Activated T-cell treated with anti-CD3 and anti-CD28 coated beads for 4 hours (primary cell): Measurements from ENCODE around the gene DNMT3B.
"Not testable (repeated sequence)": the region's sequence is repeated elsewhere in the genome, so short reads cannot be mapped to it uniquely, and the experiment has no call there.

Experiments used
- DNase-seq: peaks from one replicate; pipeline ENCODE4 v3.0.0-alpha.2; 2020

Gene DNMT3B

GRCh38 chr20:32792316-32792715 lies 30.1 kb downstream of the DNMT3B start:
- DNase-seq: no peak

- no peak for DNase-seq
These were observed 30.7 kb downstream of the DNMT3B start for GRCh38 chr20:32792731-32793458.

GRCh38 chr20:32796383-32796948 lies 34.3 kb downstream of the DNMT3B start:
- no peak for DNase-seq

- no peak for DNase-seq
These were observed 34.8 kb downstream of the DNMT3B start for GRCh38 chr20:32796981-32797451.

GRCh38 chr20:32797571-32797970 lies 35.4 kb downstream of the DNMT3B start:
- DNase-seq: not testable (repeated sequence)

GRCh38 chr20:32798046-32798981 lies 36.1 kb downstream of the DNMT3B start:
- no peak for DNase-seq

GRCh38 chr20:32803092-32803491 lies 40.9 kb downstream of the DNMT3B start:
- no peak for DNase-seq

- no peak for DNase-seq
These were observed 42.0 kb downstream of the DNMT3B start for GRCh38 chr20:32804022-32804715.

GRCh38 chr20:32804817-32805216 lies 42.6 kb downstream of the DNMT3B start:
- no peak for DNase-seq

- DNase-seq: no peak
These were observed 43.5 kb downstream of the DNMT3B start for GRCh38 chr20:32805721-32806120.

GRCh38 chr20:32806356-32806755 lies 44.2 kb downstream of the DNMT3B start:
- DNase-seq: no peak

GRCh38 chr20:32807706-32808105 lies 45.5 kb downstream of the DNMT3B start:
- no peak for DNase-seq

- no peak for DNase-seq
These were observed 46.3 kb downstream of the DNMT3B start for GRCh38 chr20:32808438-32808837.

- no peak for DNase-seq
These were observed 47.7 kb downstream of the DNMT3B start for GRCh38 chr20:32809907-32810306.

- no peak for DNase-seq
These were observed 48.8 kb downstream of the DNMT3B start for GRCh38 chr20:32810941-32811340.

- DNase-seq: no peak
These were observed 49.7 kb downstream of the DNMT3B start for GRCh38 chr20:32811886-32812285.

GRCh38 chr20:32819992-32820697 lies 58.0 kb downstream of the DNMT3B start:
- peak; percentile 80 for DNase-seq

GRCh38 chr20:32820698-32821377 lies 58.7 kb downstream of the DNMT3B start:
- no peak for DNase-seq

GRCh38 chr20:32822225-32822624 lies 60.0 kb downstream of the DNMT3B start:
- no peak for DNase-seq

GRCh38 chr20:32823078-32823477 lies 60.9 kb downstream of the DNMT3B start:
- peak; percentile 4 for DNase-seq

- DNase-seq: no peak
These were observed 61.8 kb downstream of the DNMT3B start for GRCh38 chr20:32823737-32824588.
